Measurements from ENCODE around the gene CREB3L2.

CREB3L2 gene

DNA sequence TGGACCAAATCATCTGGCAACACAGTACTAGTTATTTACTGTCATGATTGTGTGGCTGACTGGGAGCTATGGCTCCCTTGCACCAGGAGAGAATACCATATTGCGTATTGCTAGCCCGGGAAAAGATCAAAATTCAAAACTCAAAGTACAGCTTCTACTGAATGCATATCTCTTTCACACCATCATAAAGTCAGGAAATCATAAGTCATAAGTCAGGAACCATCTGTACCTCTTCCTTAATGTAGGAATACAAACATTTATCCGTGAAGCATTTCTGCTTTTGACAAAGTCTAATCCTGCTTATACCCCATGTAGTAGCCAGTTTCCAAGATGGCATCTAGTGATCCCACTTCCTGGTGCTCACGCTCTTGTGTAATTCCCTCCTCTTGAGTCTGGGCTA, 2.2 kb upstream of the CREB3L2 start:
- no peak for TF ChIP-seq GATA1 (IDR thresholded peaks at IDR 0.05; ENCODE audit: low read depth, low read length)
- no peak for DNase-seq

DNA sequence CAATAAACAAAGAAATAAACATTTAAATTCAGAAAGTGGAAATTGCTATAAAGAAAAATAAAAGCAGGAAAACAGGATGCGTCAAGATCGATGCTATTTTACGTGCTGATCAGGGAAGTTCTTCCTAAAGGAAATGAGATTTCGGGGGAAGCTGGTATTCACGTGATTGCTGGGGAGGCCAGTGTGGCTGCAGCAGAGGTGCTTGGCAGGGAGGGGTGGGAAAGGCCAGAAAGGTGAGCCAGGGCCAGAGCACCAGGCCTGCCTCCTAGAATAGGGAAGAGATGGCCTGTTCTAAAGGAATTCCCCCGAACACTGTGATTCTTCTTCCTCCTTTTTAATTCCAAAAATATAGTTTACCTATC, 923 bp upstream of the CREB3L2 start:
- DNase-seq = no peak
- TF ChIP-seq GATA1 (IDR thresholded peaks at IDR 0.05; ENCODE audit: low read depth, low read length) (no peak), POLR2A (IDR thresholded peaks at IDR 0.05; ENCODE audit: low read length) (no peak)

DNA sequence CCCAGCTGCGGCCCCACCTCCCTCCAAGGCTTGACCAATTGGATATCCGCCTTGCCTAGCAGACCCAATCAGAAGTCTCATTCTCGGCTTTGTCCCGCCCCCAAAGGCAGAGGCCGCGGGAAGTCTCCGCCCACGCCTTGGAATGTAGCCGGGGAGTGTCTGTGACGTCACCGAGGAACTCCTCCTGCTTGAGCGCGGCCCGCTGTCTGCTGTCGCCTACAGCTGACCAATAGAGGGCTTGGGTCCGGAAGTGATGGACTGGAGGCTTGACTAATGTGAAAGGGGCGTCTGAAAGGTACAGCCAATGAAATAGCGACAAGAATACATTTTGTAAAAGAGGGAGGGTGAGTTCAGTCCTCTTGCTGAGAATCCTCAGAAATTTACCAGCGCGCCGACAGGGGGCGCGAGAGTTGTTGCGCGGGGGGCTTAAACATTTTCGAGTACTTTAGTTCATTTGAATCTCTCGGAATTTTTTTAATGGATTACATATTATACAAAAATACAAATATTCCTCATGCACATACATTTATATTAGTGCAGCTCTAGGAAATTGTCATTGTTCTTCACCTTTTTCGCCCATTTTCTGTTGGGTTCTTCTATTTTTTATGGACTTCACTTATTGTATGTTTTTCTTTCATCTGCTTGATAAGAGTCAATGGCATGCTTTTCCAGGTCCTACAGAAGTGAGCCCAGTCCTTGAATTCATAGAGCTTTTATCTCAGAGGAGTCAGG, 376 bp upstream of the CREB3L2 start:
- DNase-seq = peak; percentile 100
- TF ChIP-seq POLR2A (IDR thresholded peaks at IDR 0.05; ENCODE audit: low read length) (peak; percentile 10), GATA1 (IDR thresholded peaks at IDR 0.05; ENCODE audit: low read depth, low read length) (no peak)

DNA sequence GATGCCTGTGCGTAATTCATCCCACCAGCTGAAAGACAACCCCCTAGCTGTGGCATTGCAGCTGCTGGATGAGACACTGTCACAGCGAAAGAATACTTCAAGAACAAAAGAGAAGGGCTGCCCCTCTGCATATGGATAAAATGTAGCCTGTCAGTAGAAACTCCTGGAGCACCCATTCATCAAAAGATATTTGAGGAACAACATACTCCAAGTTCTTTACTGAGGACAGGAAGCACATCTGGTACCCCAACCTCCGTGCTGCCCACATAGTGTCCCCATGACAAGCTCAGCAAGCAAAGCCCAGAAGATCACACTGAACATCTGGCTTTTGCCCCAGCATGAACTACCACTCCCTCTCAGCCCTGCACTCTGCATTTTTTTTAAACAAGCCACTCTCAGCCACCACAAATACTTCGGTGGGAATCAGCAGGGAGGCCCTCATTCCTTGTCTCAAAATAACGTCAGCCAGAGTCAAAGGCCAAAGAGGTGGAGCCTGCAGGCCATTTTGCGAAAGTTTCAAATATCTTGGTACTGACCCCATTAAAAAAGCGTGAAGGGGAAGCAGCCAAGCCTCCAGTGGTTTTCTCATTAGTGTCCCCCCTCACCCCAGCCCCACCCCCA, 1.7 kb downstream of the CREB3L2 start:
- DNase-seq = peak; percentile 80 to 89
- no peak for TF ChIP-seq GATA1 (IDR thresholded peaks at IDR 0.05; ENCODE audit: low read depth, low read length)
- TF ChIP-seq POLR2A (IDR thresholded peaks at IDR 0.05; ENCODE audit: low read length) = no peak

DNA sequence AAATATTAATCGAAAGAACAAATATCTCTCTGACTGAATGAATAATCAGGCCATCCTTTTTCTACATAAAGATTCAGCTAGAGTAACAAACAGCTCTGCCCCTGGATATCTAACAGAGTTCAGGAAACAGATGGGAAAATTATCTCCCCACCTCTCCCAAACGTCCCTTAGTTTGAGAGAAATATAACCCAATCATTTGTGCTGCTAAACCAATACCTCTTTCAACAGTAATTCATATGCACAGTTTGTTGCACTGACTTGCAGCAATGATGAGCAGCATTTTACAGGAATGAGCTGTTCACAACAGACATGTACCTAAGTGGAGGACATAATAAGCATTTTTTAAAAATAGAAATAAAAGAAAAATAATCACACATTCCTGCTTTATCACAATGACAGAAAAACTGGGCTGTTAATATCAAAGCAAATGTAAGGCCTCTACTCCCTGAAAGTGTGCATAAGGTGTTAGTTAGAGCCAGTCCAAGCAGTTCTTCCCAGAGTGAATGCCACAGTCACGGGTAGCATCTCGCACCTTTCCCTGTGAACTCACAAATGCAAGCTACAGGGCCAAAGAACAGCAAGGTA, 2.3 kb downstream of the CREB3L2 start:
- TF ChIP-seq GATA1 (IDR thresholded peaks at IDR 0.05; ENCODE audit: low read depth, low read length) = no peak
- no peak for TF ChIP-seq POLR2A (IDR thresholded peaks at IDR 0.05; ENCODE audit: low read length)
- DNase-seq = peak; percentile 33 to 54

DNA sequence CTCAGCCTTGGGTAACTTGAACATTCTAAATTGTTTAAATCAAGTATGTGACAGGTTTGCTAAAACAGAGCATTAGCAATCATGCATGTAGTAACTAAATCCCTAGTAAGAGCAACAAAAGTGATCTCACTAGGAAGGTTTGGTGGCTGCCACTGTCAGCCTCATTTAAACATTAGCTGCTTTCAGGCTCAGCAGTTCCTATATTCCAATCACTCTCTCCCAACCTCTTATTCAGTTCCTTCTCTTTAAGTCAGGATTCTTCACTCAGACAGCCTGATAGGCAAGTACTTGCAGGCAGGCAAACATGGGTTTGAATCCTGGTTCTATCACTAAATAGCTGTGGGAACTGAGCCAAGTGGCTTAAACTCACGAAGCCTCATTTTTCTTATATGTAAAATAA, 3.6 kb downstream of the CREB3L2 start:
- TF ChIP-seq POLR2A (IDR thresholded peaks at IDR 0.05; ENCODE audit: low read length) (no peak), GATA1 (IDR thresholded peaks at IDR 0.05; ENCODE audit: low read depth, low read length) (no peak)
- no peak for DNase-seq

DNA sequence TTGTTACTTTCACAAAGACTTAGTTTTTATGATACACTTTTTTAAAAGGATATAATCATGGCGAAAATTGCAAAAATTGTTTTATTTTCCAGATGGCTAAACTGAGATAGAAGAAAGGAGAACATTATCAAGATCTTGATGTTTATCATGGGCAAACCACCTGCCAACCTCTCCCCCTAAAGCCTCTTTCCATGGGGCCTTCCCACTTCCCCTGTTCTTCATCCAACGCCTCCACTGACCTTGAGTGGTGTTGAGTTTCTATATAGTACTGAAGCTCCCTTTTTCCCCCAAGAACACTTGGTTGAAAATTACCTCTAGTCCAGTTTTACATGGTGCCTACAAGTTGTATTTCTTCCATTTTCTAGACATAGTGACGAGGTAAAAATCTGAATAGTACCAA, 5.0 kb downstream of the CREB3L2 start:
- DNase-seq = peak in 1 of 2 experiments; percentile 22

DNA sequence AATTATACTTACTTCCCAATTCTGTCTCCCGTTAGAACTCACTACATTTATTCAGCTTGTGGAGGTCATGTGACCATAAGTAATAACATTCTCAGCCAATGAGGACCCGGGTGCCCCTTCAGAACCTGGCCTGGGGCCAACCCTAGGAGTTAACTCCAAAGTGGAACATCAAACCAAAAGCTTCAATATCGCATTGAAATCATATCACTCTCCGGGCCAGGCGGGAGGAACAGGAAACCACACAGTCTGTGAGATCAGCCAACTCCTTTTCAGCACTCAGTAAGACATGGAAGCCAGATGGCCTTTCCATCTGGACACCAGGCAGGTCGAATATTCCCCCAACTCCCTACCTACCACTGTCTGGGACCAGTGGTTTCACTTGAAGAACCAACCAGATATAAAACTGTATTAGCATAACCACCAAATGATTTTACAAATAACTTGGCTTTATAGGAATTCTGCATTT, 5.5 kb downstream of the CREB3L2 start:
- DNase-seq = peak; percentile 47 to 57
- no peak for TF ChIP-seq GATA1 (IDR thresholded peaks at IDR 0.05; ENCODE audit: low read depth, low read length)

More for the DNA sequence above, 5.0 kb downstream of the CREB3L2 start:
- no peak for TF ChIP-seq POLR2A (IDR thresholded peaks at IDR 0.05; ENCODE audit: low read length)
- no peak for TF ChIP-seq GATA1 (IDR thresholded peaks at IDR 0.05; ENCODE audit: low read depth, low read length)

DNA sequence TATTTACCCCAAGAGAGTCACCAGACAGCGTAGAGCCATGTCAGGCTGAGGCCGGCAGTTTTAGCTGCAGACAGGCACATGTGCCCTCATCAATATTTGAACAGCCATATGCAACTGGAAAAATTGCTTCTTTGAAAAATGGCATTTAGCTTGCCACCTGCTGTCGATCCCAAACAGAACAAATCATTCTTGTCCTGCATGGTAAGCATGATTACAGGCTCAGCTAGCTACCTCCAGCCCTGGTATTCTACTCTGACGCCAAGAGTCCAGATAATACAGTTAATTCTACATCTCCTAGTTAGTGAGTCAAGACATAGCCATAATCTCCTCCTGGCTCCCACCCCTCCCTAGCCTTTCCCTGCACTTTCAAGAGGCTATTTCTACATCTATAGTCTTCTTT, 7.7 kb downstream of the CREB3L2 start:
- TF ChIP-seq GATA1 (IDR thresholded peaks at IDR 0.05; ENCODE audit: low read depth, low read length) (no peak), POLR2A (IDR thresholded peaks at IDR 0.05; ENCODE audit: low read length) (no peak)
- DNase-seq = no peak

DNA sequence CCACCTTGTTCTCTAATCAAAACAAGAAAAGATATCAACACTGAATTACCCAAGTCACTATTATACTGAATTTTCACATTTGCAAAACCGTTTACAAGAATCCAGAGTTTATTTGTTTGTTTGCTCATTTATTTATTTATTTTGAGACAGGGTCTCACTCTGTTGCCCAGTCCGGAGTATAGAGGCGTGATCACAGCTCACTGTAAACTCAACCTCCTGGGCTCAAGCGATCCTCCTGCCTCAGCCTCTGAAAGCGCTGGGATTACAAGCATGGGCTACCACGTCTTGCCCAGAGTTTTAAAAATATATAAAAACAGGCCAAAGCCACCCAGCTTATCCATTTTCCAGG, 8.5 kb downstream of the CREB3L2 start:
- no peak for DNase-seq
- TF ChIP-seq POLR2A (IDR thresholded peaks at IDR 0.05; ENCODE audit: low read length) (no peak), GATA1 (IDR thresholded peaks at IDR 0.05; ENCODE audit: low read depth, low read length) (no peak)

DNA sequence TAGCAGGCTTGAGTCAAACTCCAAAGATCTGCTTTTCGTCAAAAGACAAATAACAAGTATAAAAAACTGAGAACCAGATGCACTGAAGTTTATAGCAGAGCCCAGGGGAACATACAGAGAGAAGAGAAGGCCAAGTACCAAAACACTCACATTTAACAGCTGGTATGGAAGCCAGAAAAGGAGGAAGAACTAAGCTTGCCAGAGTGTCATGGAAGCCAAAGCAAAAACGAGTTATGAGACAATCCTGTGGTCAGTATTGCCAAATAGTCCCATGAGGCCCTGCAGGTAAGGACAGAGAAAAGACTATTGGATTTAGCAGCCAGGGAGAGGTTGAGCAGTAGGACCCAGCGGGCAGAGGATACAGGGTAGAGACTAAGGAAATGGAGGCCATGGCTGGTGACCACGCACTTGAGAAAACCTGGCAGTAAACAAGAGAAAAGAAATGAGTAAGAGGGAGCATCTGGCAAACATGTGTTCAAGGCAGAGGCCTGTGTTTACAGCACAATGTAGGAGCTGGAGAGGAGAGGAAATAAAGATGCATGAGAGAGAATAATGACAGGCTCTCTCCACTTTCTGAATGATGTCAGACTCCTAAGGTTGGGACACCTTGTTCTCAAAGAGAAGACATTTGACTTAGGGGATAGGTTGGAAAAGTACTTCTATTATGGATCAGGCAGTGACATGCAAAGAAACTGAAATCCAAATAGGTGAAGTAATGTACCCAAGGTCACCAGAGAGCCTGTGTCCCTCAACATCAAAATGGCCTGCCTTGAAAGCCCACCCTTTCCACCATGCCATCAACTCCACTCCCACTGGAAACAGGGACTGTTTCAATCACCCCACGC, 9.1 kb downstream of the CREB3L2 start:
- DNase-seq = peak; percentile 21 to 54
- TF ChIP-seq POLR2A (IDR thresholded peaks at IDR 0.05; ENCODE audit: low read length) (no peak), GATA1 (IDR thresholded peaks at IDR 0.05; ENCODE audit: low read depth, low read length) (no peak)

DNA sequence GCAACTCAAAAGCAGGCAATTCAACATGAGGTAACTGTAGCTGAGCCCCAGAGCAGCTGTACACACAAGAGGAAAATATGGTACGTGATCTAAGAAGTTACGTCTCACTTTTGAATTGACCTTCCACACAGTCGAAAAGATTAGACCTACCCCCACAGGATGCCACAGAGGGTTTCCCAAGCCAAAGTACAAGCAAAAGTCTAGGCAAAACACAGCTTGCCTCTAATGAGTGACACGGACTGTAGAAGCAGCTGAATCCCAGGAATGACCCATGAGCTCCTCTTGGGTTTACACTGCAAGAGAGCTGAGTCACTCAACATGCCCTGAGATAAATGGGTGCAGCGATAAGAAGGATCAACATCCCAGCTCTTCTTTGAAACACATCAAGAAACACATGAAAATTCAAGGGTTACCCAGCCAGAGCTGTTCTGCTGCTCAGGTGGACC, 9.8 kb downstream of the CREB3L2 start:
- TF ChIP-seq GATA1 (IDR thresholded peaks at IDR 0.05; ENCODE audit: low read depth, low read length) = no peak
- TF ChIP-seq POLR2A (IDR thresholded peaks at IDR 0.05; ENCODE audit: low read length) = no peak
- DNase-seq = peak; percentile 61 to 71

DNA sequence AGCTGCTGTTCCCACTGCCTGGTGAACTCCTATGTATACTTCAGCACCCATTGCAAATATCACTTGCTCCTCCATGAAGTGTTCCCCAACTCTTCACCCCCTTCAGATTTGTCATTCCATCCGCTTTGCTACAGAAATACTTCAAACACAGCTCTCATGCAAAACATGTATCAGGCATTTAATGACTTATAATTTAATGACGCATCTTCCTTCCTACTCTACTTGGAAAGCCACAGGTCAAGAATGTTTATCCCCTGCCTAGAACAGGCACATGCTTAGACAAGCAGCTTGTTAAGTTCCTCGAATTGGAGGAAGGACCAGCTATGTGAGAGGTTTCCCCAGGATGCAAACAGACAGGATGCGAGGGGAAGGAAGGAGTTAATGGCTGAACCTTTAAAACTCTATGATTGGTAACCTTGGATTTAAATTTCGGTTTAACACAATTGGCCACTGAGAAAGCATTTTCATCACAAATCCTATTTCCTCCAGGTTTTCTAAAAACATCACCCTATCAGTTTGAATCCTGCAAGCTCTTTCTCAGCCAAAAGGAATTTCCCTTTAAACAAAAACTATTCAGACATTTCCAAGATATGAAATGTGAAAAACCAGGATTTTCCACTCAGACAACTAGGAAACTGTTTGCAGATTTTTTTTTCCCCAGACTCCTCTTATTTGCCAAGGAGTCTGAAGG, 11.5 kb downstream of the CREB3L2 start:
- DNase-seq = no peak
- TF ChIP-seq GATA1 (IDR thresholded peaks at IDR 0.05; ENCODE audit: low read depth, low read length) = no peak
- no peak for TF ChIP-seq POLR2A (IDR thresholded peaks at IDR 0.05; ENCODE audit: low read length)
